Measurements from ENCODE around the gene FGF14. TPM values are rescaled to one million over a fixed set of nuclear protein-coding genes. Genes with fewer than 3 reads are reported as not detected.

FGF14 gene
- total and polyA plus RNA-seq, 2 donors (not counting 3 experiments of a cell fraction or from before 2014, with no cell fraction given): not detected

GRCh38 chr13:101945435-101945834 lies 456.4 kb downstream of the FGF14 start:
- H3K4me1 ChIP-seq (ENCODE audit: control insufficient read depth, extremely low read depth, insufficient read depth, low read length): no peaks in the 10 kb centered on the region
- dilution Hi-C loops (cut with MboI; ENCODE audit: extremely low pct_ligation_motif_present, low sequenced_read_pairs): no loop called here
- no peaks in the 10 kb centered on the region for H3K9me3 ChIP-seq (replicated peaks; ENCODE audit: control insufficient read depth, insufficient read depth, low read length)
- DNase-seq (ENCODE audit: low read depth, low spot score): no peak
- H3K27me3 ChIP-seq (ENCODE audit: control insufficient read depth in 2 of 2, insufficient read depth in 2 of 2, low read length in 2 of 2): no peaks in the 10 kb centered on the region
- H2AFZ ChIP-seq (ENCODE audit: low read depth, low read length): no peak overlapping the region
- H4K20me1 ChIP-seq (replicated peaks; ENCODE audit: control insufficient read depth, extremely low read depth, insufficient read depth, low read length): no peaks in the 10 kb centered on the region
- H3K9me1 ChIP-seq (replicated peaks; ENCODE audit: control insufficient read depth, extremely low read depth, insufficient read depth, low read length): no peaks in the 10 kb centered on the region
- H3K79me2 ChIP-seq (ENCODE audit: control insufficient read depth, insufficient read depth, low read length): no peaks in the 10 kb centered on the region
- no peak for FAIRE-seq
- TF ChIP-seq MYC (IDR thresholded peaks at IDR 0.05; ENCODE audit: low read depth, low read length): no peak
- TF ChIP-seq CTCF (IDR thresholded peaks at IDR 0.05; ENCODE audit: extremely low read depth in 1 of 2, insufficient read depth in 1 of 2, low read depth in 1 of 2, low read length in 2 of 2): no peak
- no peak for TF ChIP-seq EZH2 (IDR thresholded peaks at IDR 0.05; ENCODE audit: borderline replicate concordance, low read depth, low read length, severe bottlenecking)
- TF ChIP-seq GATA2 (IDR thresholded peaks at IDR 0.05; ENCODE audit: insufficient read depth, insufficient read length, low read depth, low read length): no peak
- TF ChIP-seq MAX (IDR thresholded peaks at IDR 0.05; ENCODE audit: insufficient read depth, insufficient read length): no peak
- TF ChIP-seq POLR2AphosphoS5 (IDR thresholded peaks at IDR 0.05; ENCODE audit: insufficient read depth, low read depth, low read length): no peak
- no peak for TF ChIP-seq POLR2A (IDR thresholded peaks at IDR 0.05; ENCODE audit: low read depth, low read length)
- no peak for TF ChIP-seq JUN (IDR thresholded peaks at IDR 0.05; ENCODE audit: borderline replicate concordance, insufficient read depth, insufficient read length, low read depth)
- no peak for TF ChIP-seq FOS (IDR thresholded peaks at IDR 0.05; ENCODE audit: borderline replicate concordance, insufficient read depth, low read length)
- H3K4me2 ChIP-seq (ENCODE audit: insufficient read depth, low read length): no peak overlapping the region
- ChIA-PET CTCF (no interaction called here), POLR2A (no interaction called here)
- intact Hi-C loops (cut with micrococcal nuclease): no loop called here
- no TSS peak for BruUV-seq (replicated peaks)
- H3K36me3 ChIP-seq (ENCODE audit: control insufficient read depth in 2 of 2, extremely low read depth in 1 of 2, insufficient read depth in 2 of 2, low read length in 2 of 2): no peaks in the 10 kb centered on the region
- no peak overlapping the region for H3K9ac ChIP-seq (replicated peaks; ENCODE audit: extremely low read depth, insufficient read depth, low read length)
- no peak overlapping the region for H3K4me3 ChIP-seq (replicated peaks in 1 of 3; ENCODE audit: insufficient read depth in 1 of 3, low read depth in 1 of 3, low read length in 3 of 3)
- H3K27ac ChIP-seq (ENCODE audit: insufficient read depth, low read depth, low read length): no peak overlapping the region
